ENCODE measurements around the gene DENND1C.
"Not testable (repeated sequence)": the region's sequence is repeated elsewhere in the genome, so short reads cannot be mapped to it uniquely, and the experiment has no call there.

Gene DENND1C

DNA sequence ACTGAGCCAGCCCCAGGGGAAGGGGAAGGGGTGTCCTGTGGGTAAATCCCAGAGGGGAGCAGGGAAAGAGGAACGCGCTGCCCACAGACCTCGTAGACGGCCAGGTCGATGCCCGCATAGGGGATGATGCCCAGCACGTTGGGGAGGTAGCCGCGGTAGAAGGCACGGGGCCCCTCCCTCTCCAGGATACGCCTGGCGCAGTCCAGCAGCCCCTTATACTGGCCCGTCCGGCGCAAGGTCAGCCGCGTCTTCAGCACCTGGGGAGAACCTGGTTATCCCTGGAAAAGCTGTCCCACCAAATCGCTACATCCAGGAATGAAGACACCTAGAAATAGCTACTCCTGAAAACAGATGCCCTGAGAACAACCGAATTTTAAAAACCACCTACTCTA is 29.4 kb downstream of the DENND1C start:
- no peak for DNase-seq

DNA sequence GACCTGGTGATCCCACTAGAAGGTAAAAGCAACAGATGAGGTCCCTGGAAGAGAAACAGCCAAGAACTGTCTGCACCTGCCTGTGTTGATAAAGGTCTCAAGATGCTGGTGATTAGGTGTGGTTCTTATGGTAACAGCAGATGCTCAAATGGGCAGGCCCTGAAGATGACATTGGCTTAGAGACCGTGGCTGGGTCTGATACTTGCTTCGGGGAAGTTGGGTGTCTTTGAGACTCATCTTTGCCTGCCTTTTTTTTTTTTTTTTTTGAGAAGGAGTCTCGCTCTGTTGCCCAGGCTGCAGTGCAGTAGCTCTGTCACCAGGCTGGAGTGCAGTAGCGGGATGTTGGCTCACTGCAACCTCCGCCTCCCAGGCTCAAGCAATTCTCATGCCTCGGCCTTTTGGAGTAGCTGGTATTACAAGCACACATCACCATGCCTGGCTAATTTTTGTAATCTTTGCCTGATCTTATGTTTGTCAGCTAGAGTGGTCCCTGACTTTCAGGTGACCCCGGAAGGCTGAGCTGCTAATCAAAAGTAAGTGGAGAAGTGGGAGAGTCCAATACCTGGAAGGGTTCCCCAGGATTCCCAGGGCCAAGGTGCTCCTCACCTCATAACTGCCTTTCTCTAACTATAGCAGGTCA is 29.9 kb downstream of the DENND1C start:
- no peak for DNase-seq

DNA sequence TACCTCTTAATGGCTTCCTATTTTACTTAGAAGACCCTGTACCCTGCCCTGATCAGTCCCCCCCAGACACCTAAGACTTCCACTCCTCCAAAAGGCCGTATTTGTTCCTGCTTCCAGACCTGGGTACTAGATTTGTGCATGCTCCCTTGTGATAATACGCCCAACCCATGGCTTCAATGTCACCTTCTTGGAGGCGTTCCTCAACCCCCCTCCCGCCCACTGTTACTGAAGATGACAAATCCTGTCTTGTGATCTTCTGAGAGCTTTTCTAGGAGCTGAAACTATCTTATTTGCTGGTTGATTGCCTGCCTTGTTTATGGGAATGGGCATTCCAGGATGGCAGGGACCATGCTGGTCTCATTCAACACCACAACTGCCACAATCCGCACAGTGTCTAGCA is 31.4 kb downstream of the DENND1C start:
- DNase-seq: no peak

DNA sequence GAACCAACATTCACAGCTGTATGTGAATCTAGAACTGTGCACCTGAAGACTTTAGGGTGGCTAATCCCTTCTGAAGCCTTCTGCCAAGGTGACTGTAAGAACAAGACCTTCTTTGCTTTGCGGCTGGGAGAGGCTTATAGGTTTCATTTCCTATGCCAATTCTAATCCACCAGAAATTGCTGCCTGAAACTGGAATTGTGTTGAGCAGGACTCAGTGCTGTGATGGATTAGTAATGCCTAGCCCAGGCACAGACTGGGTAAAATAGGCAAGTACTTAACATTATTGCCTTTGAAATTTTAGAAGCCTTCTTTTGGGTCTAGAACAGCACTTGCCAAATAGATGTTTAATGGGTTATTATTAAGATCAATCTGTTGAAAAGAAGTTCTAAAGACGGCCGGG is 33.5 kb downstream of the DENND1C start:
- no peak for DNase-seq

DNA sequence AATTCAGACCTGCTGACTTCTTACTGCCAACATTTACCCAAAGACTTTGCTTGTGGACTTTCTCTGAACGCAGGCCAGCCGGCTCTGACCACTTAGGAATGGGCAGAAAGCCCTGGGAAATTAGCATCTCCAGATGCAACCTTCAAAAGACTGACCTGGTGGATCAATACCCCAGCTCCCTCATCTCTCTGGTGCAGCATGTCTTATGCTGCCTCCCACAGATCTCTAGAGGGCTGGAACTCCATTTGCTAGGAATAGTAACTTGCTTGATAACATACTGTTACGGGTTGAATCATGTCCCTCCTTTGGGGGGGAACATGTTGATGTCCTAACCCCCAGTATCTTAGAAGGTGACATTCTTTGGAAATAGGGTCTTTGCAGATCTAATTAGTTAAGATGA is 35.1 kb downstream of the DENND1C start:
- DNase-seq: no peak

DNA sequence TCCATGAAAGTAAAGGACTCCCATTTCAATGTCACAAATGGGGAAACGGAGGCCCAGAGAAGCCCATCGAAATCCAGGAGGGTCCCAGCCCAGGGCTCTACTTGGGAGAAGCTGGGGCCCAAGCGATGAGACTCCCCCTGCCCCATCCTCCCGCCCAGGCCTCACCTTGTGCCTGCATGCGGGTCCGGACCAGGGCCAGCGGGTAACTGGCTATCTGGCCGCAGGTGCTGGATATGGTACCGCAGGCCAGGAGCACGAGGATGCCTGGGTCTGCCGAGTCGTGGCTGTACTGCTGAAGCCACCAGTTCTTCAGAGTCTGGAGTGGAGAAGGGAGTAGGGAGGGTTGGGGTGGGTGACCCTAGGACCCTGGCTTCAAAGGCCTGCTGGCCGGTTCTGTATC is 37.6 kb downstream of the DENND1C start:
- DNase-seq: no peak

DNA sequence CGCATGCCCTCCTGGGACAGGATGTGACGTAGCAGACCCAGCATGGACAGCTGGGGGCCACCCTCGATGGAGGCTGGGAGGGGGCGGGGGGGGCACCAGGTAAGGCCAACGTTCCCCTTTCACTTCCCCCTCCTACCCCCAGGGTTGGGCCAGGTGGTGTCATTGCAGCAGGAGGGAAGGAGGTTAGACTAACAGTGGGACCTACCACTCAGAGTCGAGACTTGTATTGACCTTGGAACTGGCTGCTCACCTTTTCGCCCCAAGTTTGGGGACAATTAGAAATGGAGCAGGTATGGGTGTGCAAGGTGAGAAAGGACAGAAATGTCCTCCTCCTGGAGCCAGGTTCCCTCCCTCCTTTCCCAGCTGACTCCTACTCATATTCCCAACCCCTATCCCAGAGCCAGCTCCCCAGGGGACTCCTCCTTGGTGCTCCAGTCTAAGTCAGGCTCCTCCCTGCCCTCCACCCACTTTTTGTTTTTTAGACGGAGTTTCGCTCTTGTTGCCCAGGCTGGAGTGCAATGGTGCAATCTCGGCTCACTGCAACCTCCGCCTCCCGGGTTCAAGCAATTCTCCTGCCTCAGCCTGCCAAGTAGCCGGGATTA is 39.4 kb downstream of the DENND1C start:
- DNase-seq: no peak

DNA sequence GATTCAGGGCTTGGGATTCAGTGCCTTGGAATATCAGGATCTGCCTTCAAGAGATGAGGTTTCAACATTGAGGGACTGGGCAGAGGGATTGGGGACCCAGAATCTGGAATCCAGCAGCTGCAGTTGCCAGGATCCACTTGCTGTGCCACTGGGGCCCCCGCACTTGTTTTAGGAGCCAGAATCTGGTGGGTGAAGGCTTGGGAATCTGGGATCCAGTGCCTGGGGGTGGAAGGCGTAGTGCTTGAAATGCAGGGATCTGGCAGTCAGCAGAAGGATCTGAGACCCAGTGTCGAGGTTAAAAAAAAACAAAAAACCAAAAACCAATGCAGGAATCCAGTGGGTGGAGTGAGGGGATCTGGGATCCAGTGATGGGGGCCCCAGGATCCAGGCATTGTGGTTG is 40.7 kb downstream of the DENND1C start:
- DNase-seq: no peak

DNA sequence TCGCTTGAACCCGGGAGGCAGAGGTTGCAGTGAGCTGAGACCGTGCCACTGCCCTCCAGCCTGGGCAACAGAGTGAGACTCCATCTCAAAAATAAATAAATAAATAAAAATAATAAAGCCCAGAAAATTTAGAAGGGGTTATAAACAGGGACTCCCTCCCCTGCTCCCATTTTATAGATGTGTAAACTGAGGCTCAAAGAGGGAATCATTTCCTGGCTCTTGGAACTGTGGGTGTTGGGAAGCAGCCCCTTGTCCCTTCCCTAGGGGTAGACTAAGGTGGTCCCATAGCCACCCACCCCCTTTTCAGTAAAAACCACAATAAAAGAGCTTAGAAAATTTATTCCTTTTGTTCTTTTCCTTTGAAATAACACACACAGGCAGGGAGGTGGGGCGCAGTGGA is 41.8 kb downstream of the DENND1C start:
- no peak for DNase-seq

DNA sequence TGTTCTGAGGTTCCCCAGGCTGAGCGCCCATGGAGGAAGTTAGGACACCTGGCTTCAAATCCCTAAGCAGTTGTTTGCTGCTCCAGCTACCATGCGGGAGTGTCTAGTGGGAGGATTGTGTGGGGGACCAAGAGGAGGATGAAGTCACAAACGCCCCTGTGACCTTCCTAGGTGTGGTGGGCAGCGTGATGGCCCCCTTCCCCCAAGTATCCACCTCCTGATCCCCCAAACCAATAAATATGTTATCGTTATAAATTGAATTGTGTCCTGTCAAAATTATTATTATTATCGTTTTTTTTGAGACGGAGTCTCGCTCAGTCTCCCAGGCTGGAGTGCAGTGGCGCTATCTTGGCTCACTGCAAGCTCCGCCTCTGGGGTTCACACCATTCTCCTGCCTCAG is 47.9 kb downstream of the DENND1C start, which contains the start of gene SLC25A41:
SLC25A41 (minus strand) TSS at position 101 of the 400 bp plus-strand sequence; CDS start at position 31, 70 bp downstream.
- DNase-seq: no peak

DNA sequence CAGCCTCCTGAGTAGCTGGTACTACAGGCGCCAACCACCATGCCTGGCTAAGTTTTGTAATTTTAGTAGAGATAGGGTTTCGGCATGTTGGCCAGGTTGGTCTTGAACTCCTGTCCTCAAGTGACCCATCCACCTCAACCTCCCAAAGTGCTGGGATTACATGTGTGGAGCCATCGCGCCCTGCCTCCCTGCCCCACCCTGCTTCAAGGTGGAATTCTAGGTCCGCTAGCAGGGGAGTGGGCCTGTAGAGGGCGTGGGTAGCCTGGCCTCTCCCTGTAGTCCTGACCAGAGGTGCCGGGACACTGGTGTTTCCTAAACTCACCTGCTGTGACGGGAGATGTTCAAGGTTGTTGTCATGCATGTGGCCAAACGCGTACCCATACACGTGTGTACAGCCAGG is 48.4 kb downstream of the DENND1C start:
- no peak for DNase-seq

DNA sequence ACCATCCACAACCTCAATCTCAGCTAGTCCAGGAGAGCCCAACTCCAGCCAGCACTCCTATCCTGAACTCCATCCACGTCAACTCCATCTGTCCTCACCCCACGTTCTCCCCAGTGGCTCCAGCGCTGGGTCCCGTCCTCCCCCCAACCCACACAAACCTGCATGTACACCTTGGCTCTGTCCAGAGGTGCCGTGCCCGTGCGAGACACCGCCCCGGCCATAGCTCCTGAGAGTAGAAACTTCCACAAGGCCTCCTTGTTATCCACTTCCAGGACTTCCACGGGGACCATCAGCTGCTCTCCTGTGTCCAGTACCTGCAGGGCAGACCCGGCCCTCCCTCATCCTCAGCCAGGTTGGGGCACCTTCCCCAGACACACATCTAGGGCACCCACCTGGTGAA is 49.7 kb downstream of the DENND1C start:
- DNase-seq: no peak

DNA sequence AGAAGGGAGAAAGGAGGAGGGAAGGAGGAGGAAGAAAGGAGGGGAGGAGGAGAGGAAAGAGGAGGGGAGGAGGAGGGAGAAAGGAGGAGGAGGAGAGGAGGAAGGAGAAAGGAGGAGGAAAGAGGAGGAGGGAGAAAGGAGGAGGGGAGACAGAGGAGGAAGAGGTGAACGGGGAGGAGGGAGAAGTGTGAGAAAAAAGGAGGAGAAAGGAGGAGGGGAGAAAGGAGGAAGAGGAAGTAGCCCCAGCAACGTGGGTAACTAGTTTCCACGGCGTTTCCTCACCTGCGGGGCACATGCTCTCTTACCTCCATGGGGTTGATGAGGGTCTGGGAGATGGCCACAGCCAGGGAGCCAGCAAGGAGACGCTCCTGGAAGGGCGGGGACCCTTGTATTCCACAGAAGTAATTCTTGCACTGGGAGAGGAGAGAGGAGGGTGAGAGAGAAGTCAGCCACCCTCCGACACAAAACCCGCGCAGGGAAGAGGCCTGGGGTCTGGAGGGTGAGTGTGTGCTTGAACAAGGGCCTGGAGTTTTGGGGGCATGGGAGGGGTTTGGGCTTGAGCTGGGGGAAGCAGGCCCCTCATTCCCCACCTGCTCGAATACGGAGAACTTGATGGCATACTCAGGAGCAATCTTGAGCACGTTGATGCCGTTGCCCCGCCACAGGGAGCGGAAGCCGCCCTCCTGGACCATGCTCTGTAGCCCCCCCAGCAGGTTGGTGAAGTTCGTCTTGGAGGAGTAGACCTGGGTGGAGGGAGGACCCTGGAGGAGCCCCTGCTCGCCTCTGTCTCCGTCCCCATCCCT is 52.0 kb downstream of the DENND1C start:
- DNase-seq: no peak

DNA sequence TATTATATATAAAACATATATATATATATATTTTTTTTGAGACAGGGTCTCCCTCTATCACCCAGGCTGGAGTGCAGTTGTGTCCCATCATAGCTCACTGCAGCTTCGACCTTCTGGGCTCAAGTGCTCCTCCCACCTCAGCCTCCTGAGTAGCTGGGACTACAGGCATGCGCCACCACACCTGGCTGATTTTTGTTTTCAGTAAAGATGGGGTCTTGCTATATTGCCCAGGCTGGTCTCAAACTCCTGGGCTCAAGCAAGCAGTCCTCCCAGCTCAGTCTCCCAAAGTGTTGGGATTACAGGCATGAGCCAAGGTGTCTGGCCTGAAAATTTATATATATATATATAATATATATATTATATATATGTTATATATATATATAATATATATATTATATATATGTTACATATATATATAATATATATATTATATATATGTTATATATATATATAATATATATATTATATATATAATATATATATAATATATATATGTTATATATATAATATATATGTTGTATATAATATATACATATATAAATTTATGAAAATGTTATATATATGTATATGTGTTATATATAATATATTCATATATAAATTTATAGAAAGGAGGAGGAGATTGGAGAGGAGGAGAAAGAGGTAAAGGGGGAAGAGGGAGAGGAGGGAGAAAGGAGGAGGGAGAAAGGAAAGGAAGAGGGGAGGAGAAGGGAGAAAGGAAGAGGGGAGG is 52.7 kb downstream of the DENND1C start:
- not testable (repeated sequence) for DNase-seq

DNA sequence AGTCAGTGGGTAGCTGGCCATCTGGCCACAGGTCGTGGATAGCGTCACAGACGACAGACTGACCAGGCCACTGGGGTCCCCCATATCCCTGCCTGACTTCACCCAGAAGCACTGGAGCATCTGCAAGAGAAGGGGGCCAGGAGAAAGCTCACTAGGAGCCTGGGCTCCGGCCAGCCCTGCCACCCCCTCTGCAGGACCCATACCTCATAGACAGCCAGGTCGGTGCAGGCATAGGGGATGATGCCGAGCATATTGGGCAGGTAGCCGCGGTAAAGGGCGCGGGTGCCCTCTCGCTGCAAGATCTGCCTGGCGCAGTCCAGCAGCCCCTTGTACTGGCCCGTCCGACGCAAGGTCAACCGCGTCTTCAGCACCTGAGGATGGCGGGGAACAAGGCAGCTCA is 54.5 kb downstream of the DENND1C start:
- DNase-seq: no peak

DNA sequence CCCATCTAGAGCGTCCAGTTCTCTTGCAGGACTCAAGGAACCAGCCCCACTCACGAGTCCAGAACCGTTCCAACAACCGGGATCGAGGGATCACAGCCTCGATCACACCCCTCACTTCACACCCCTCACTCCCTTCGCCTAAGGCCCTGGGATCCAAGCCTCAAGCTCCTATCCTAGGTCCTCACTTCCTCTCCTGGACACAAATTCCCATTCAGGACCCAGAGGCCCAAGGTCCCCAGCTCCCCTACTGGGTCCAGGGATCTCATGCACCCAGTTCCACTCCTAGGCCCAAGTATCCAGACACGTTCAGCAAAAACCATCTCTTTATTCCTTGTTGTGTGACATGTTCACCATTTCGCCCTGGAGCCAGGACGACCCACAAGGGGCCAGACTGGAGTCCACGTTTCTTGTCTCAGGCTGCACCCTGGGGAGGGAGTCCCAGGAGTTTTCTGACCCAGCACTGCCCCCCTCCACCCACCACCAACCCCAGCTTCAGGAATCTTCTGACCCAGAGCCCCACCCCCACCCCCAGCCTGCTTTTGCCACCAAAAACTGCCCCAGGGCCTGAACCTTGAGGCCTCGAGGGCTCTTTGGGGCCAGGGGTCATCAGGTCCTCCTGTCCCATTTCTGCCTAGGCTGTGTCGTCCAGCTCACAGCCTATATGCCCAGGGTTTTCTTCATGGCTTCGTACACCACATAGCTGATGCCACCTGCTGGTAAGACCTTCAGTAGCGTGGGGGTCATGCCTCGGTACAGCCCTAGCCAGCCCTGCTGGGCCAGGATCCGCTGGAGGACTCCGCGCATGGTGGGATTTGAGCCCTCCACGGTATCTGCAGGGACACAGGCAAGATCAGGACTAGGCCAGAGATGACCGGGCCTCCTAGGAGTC is 55.6 kb downstream of the DENND1C start:
- DNase-seq: no peak

DNA sequence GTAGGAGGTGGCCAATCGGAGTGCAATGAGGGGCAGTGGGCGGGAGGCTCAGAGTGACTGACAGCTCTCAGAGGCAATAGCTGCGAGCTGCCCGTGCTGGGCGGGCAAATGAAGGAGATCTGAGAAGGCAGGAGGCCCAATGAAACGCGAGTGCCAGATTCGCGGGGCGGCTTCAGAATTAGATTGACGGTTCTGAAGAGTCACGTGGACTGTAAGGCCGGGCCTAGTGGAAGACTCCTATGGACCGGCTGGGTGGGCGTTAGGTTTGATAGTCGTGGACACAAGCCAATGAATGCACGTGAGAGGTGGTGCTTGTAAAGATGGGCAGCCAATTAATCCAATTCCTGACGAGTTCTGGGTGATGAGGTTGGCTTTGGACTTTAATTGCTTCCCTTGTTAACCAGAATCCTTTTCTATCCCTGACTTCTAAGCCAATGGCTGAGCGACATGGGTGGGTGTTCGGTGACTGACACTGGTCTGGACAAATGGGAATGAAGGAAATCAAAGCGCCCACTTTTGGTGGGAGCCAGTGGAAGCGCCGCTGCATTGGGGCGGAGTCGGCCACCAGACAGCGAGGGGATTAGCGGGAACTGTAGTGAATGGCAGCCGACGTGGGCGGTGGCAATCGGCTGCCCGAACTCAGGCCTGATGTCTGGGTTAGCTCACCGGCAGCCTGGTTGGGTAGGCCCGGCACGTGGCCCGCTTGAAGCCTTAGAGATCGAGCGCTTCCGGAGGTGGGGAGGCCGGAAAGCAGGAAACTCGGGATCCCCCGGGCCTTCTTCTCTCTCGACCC is 56.5 kb downstream of the DENND1C start:
- peak; percentile 100 for DNase-seq

DNA sequence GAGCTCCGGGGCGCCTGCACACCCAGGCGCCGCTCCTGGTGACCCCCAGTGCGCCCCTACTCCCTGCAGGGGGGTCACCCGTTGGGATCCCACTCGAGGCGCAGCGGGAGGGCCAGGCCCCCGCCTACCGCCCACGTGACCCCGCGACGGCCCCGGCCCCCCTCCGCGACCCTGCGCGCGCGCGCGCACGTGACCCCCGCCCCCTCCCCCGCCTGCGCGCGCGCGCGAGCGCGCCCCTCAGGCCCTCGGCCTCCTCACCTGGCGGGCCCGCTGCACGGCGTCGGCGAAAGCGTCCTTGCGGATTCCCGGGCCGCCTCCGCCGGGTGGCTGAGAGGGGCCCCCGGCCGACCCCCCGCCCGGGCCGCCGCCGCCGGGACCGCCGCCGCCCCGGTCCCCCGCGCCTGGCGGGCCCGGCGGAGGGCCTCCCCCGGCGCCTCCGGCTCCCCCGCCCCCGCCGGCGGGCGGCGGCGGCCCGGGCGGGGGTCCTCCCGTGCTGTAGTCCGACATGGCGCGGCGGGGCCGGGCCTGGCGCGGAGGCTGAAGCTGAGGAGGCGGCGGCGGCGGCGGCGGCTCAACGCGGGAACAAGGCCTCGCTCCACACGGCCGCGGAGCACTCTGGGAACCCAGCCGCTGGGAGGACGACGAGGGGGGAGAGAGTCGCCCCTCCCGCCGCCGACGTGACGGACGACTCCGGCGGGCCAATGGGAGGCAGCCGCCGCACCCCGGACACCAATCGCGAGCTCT is 57.2 kb downstream of the DENND1C start, which contains the start of gene KHSRP:
KHSRP (minus strand) TSS at position 617 of the 744 bp plus-strand sequence; CDS start at position 507, 110 bp downstream.
- no peak for DNase-seq

DNA sequence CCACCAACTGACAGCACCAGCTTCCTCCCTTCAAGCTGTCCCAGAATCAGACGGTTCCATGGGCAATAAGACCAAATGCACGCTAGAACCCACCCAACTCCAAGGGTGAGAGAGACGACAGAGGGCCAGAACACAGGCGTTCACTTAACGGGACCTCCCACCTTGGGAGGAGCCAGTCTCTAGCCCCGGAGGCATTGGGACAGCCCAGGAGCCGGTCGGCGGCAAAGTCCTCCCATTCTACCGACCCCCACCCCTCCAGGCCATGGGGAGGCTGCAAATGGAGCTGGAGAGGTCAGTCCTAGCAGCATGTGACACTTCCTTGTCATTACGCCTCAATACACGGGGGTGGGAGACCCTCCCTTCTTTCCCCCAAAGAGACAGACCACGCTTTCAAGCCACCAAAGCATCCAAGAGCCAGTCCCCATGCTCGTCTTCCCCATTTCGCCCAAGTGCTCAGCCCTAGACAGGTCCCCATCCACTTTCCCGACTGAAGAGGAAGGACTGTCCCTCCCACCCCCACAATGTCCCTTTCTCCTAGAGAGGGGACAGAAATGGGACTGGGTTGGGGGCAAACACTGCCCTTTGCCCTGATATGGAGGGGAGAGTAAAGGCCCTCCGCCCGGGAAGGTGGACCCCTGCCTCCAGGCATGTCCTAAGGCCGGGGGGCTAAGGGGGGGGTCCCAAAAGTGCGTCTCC is 57.9 kb downstream of the DENND1C start:
- DNase-seq: peak; percentile 32

Data from NCI-H226 (cell line).